Osteoblast (primary cell): Measurements from ENCODE around the gene TMEM255A. TPM values are rescaled to one million over a fixed set of nuclear protein-coding genes. Genes with fewer than 3 reads are reported as not detected.

Source experiments
- DNase-seq: peaks from one replicate; pipeline ENCODE4 v3.0.0; 2011; ENCODE audit warnings: low spot score, mixed read lengths; ENCODE audit not compliant: insufficient read length; ENCODE audit errors: missing footprints
- H2AFZ ChIP-seq: 2 replicates; pipeline ENCODE4 v1.6.0; 2011; ENCODE audit warnings: mild to moderate bottlenecking, low read length
- H3K27ac ChIP-seq: 2 replicates; pipeline ENCODE4 v1.5.1; 2011; ENCODE audit warnings: mild to moderate bottlenecking, low read depth, low read length, moderate library complexity
- H3K27me3 ChIP-seq: 2 replicates; pipeline ENCODE4 v1.6.0; 2012; ENCODE audit warnings: mild to moderate bottlenecking, control low read depth, inconsistent platforms, low read length, moderate library complexity; ENCODE audit not compliant: insufficient read depth
- H3K36me3 ChIP-seq: 2 replicates; pipeline ENCODE4 v1.5.1; 2011; ENCODE audit warnings: mild to moderate bottlenecking, low read length, control low read depth, moderate library complexity; ENCODE audit not compliant: insufficient read depth
- H3K4me1 ChIP-seq: 2 replicates; pipeline ENCODE4 v1.5.1; 2011; ENCODE audit warnings: mild to moderate bottlenecking, low read length, control low read depth, moderate library complexity; ENCODE audit not compliant: insufficient read depth
- H3K4me2 ChIP-seq: 2 replicates; pipeline ENCODE4 v1.6.0; 2011; ENCODE audit warnings: mild to moderate bottlenecking, low read length; ENCODE audit not compliant: insufficient read depth
- H3K4me3 ChIP-seq: fragments of 200-600 bp; sonication (generic); 3 replicates; pipeline ENCODE4 v1.5.1; 2012; ENCODE audit warnings: mild to moderate bottlenecking, low read length, inconsistent platforms; ENCODE audit not compliant: insufficient read depth
- H3K79me2 ChIP-seq: 2 replicates; pipeline ENCODE4 v1.6.0; 2012; ENCODE audit warnings: mild to moderate bottlenecking, low read length, control low read depth, inconsistent platforms; ENCODE audit not compliant: insufficient read depth
- H3K9me3 ChIP-seq: 2 replicates; pipeline ENCODE4 v1.5.1; 2011; ENCODE audit warnings: low read depth, low read length, control low read depth
- H4K20me1 ChIP-seq: 2 replicates; pipeline ENCODE4 v1.6.0; 2012; ENCODE audit warnings: mild to moderate bottlenecking, low read length, control low read depth; ENCODE audit not compliant: insufficient read depth
- total RNA-seq: library from RNA; depleted of rRNA; stranded (reverse); fragments of >200 nt; gene quantifications from 2 replicates; pipeline ENCODE4 v1.2.3, GENCODE V29; 2012
- TF ChIP-seq, protein P1 (sequence below): IDR thresholded peaks from 2 replicates; pipeline ENCODE4 v1.5.1; 2011; ENCODE audit warnings: mild to moderate bottlenecking, low read depth, low read length, moderate library complexity; ENCODE audit errors: extremely low read depth

TMEM255A gene
- total RNA-seq, 1 donor, result under 0.01 TPM

DNA sequence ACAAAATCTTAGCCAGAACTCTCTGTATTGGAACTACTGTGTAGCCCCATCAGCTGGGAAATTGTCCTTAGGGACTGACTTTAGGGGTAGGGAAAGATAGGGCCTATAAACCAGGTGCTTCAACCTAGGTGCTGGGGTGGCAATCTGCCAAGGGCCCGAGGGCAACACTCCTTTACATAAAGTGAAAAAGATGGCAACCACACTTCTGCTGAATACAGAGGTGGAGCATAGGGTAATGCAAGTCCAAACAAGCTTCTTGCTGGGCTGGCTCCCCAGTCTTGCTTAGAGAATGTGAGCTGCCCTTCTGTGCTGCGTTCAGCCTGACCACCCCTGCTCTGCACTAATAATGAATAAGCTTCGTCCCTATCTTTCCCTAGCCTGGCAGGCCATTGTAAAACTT, 50.9 kb downstream of the TMEM255A start:
- Histone ChIP-seq H3K79me2 (no peaks in the 10 kb centered on the region), H3K4me3 (no peak overlapping the region), H2AFZ (no peak overlapping the region), H3K27ac (no peak overlapping the region), H3K27me3 (no peaks in the 10 kb centered on the region), H4K20me1 (no peaks in the 10 kb centered on the region), H3K36me3 (no peaks in the 10 kb centered on the region), H3K9me3 (no peaks in the 10 kb centered on the region), H3K4me2 (no peak overlapping the region), H3K4me1 (no peaks in the 10 kb centered on the region)
- TF ChIP-seq, protein P1, sequence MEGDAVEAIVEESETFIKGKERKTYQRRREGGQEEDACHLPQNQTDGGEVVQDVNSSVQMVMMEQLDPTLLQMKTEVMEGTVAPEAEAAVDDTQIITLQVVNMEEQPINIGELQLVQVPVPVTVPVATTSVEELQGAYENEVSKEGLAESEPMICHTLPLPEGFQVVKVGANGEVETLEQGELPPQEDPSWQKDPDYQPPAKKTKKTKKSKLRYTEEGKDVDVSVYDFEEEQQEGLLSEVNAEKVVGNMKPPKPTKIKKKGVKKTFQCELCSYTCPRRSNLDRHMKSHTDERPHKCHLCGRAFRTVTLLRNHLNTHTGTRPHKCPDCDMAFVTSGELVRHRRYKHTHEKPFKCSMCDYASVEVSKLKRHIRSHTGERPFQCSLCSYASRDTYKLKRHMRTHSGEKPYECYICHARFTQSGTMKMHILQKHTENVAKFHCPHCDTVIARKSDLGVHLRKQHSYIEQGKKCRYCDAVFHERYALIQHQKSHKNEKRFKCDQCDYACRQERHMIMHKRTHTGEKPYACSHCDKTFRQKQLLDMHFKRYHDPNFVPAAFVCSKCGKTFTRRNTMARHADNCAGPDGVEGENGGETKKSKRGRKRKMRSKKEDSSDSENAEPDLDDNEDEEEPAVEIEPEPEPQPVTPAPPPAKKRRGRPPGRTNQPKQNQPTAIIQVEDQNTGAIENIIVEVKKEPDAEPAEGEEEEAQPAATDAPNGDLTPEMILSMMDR, result no peak
- no peak for DNase-seq

DNA sequence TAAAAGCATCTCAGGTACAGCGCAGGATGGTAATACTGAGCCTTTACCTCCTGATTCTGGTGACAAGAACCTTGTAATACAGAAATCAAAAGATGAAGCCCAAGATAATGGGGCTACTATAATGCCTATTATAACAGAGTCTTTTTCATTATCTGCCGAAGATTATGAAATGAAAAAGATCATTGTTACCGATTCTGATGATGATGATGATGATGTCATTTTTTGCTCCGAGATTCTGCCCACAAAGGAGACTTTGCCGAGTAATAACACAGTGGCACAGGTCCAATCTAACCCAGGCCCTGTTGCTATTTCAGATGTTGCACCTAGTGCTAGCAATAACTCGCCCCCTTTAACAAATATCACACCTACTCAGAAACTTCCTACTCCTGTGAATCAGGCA, 57.5 kb downstream of the TMEM255A start:
- TF ChIP-seq, protein P1, result no peak
- H3K79me2 ChIP-seq, result peaks cover 15% of the 10 kb centered on the region
- no peak overlapping the region for H3K27ac ChIP-seq
- no peak overlapping the region for H3K4me3 ChIP-seq
- H3K9me3 ChIP-seq, result no peaks in the 10 kb centered on the region
- no peak overlapping the region for H2AFZ ChIP-seq
- peaks cover 3% of the 10 kb centered on the region for H4K20me1 ChIP-seq
- H3K27me3 ChIP-seq, result no peaks in the 10 kb centered on the region
- no peak for DNase-seq
- no peaks in the 10 kb centered on the region for H3K4me1 ChIP-seq
- H3K4me2 ChIP-seq, result no peak overlapping the region
- H3K36me3 ChIP-seq, result peaks cover 9% of the 10 kb centered on the region

DNA sequence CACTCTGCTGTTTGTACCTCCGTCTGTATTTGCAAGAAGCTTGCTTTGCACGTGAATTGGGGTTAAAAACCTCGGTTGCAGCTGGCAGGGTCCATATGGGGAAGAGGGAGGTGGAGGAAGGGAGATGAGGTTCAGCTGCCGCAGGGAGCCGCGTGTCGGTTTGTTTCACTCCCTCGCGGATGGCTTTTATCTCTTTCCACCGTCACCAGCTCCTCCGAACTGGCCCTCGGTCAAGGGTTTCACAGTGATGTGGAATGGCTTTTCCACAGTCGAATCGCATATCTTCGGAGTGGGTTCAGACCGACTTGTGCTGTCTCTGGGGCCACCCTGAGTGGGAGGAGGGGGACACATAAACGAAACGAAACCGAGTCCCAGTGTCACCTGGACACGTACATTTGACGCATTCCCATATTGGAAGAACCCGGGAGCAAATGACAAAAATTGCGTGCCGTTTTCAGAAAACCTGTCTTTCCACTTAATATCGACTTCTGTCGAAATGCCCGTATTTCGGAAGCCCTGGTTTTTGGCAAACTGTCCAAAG, 59.7 kb downstream of the TMEM255A start:
- Histone ChIP-seq H3K27ac (peak overlapping the region; percentile 64), H4K20me1 (peaks cover 3% of the 10 kb centered on the region), H3K9me3 (no peaks in the 10 kb centered on the region), H3K27me3 (peaks cover 4% of the 10 kb centered on the region), H3K4me2 (peak overlapping the region; percentile 82), H3K79me2 (peaks cover 15% of the 10 kb centered on the region), H3K36me3 (peaks cover 9% of the 10 kb centered on the region), H2AFZ (peak overlapping the region; percentile 78), H3K4me3 (peak overlapping the region; percentile 79), H3K4me1 (no peaks in the 10 kb centered on the region)
- peak; percentile 48 for DNase-seq
- TF ChIP-seq, protein P1, result no peak

DNA sequence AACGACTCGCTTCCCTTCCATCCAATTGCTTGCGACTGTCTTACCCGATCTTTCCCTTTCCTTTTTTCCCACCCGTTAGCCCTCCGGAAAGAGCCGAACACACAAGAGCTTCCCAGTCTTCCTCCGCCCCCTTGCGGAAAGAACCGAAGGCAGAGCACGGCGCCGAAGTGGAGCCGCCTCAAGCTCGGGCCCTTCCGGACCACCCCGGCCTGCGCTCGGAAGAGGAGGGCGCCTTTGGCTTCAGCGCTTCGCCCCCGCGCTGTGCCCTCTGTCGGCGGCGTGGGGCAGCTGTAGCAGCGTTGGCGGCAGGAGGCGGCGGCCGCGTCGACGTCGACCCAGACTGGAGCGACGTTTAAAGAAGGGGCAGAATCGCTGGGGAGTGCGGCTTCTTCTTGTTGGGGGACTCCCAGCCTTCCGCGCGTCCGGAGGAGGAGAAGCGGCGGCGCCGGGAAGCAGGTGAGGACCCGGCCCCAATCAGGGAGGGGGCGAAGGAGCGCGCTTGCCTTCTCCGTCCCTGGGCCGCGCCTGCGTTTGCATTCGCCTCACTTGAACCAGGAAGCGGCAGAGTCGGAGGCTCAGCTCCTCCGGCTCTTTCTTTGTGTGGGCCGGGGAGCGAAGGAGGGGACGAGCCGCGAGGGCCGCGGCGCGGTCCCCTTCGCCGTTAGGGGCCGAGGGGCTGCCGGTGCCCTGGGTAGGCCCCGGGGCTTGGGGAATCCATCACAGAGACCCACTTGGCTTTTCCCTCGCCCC, 60.6 kb downstream of the TMEM255A start, which contains the start of gene ZBTB33:
ZBTB33 (plus strand) TSS at position 291 of the 750 bp plus-strand sequence. CDS start 2,604 bp downstream, outside the sequence.
- H3K36me3 ChIP-seq, result peaks cover 9% of the 10 kb centered on the region
- H3K79me2 ChIP-seq, result peaks cover 15% of the 10 kb centered on the region
- H3K4me3 ChIP-seq, result peak within 1 kb of the TSS; percentile 79
- DNase-seq, result peak; percentile 88
- peaks cover 4% of the 10 kb centered on the region for H3K27me3 ChIP-seq
- peak within 1 kb of the TSS; percentile 79 for H2AFZ ChIP-seq
- H4K20me1 ChIP-seq, result peaks cover 3% of the 10 kb centered on the region
- peak within 1 kb of the TSS; percentile 82 for H3K4me2 ChIP-seq
- peak within 1 kb of the TSS; percentile 70 for H3K27ac ChIP-seq
- no peaks in the 10 kb centered on the region for H3K4me1 ChIP-seq
- TF ChIP-seq, protein P1, result peak; percentile 44
- H3K9me3 ChIP-seq, result no peaks in the 10 kb centered on the region
